Smooth muscle cell (in vitro differentiated cells): ENCODE measurements around the gene EGFR. TPM values are rescaled to one million over a fixed set of nuclear protein-coding genes. Genes with fewer than 3 reads are reported as not detected.
"Not testable (repeated sequence)": the region's sequence is repeated elsewhere in the genome, so short reads cannot be mapped to it uniquely, and the experiment has no call there.

Experiments used
- DNase-seq: peaks from one replicate; lab custom pipeline; 2025; ENCODE audit not compliant: unreplicated experiment; lab: John Stamatoyannopoulos, UW
- H2AFZ ChIP-seq: fragments of 200-600 bp; sonication (generic); 2 replicates; pipeline ENCODE4 v1.6.0; 2016; ENCODE audit warnings: antibody characterized with exemption, low read depth, mild to moderate bottlenecking
- H3F3A ChIP-seq: fragments of 200-600 bp; sonication (generic); 2 replicates; pipeline ENCODE4 v1.6.0; 2017; ENCODE audit warnings: antibody characterized with exemption, low read depth
- H3K27ac ChIP-seq: fragments of 200-600 bp; sonication (generic); 2 replicates; pipeline ENCODE4 v1.5.1; 2016; ENCODE audit warnings: low read depth, mild to moderate bottlenecking
- H3K27me3 ChIP-seq: fragments of 200-600 bp; sonication (generic); 2 replicates; pipeline ENCODE4 v1.6.1; 2016; ENCODE audit warnings: low read depth, mild to moderate bottlenecking
- H3K36me3 ChIP-seq: fragments of 200-600 bp; sonication (generic); 2 replicates; pipeline ENCODE4 v1.5.1; 2016; ENCODE audit warnings: low read depth
- H3K4me1 ChIP-seq: fragments of 200-600 bp; sonication (generic); 2 replicates; pipeline ENCODE4 v1.5.1; 2016; ENCODE audit warnings: low read depth
- H3K4me2 ChIP-seq: fragments of 200-600 bp; sonication (generic); 2 replicates; pipeline ENCODE4 v1.6.0; 2016; ENCODE audit warnings: mild to moderate bottlenecking
- H3K4me3 ChIP-seq: fragments of 200-600 bp; sonication (generic); 2 replicates; pipeline ENCODE4 v1.5.1; 2016; ENCODE audit warnings: mild to moderate bottlenecking
- H3K79me2 ChIP-seq: fragments of 200-600 bp; sonication (generic); 2 replicates; pipeline ENCODE4 v1.6.0; 2016; ENCODE audit warnings: low read depth, mild to moderate bottlenecking
- H3K9ac ChIP-seq: fragments of 200-600 bp; sonication (generic); 2 replicates; pipeline ENCODE4 v1.6.0; 2016; ENCODE audit warnings: low read depth
- H3K9me3 ChIP-seq: fragments of 200-600 bp; sonication (generic); replicated peaks from 2 replicates; pipeline ENCODE4 v1.5.1; 2016; ENCODE audit warnings: low read depth
- H4K20me1 ChIP-seq: fragments of 200-600 bp; sonication (generic); 2 replicates; pipeline ENCODE4 v1.6.0; 2016; ENCODE audit warnings: low read depth
- WGBS: methylation state at CpG from one replicate; pipeline ENCODE4 v1.1.7; 2016; ENCODE audit warnings: low lambda C conversion rate; 5-methylcytosine and 5-hydroxymethylcytosine counted together
- polyA plus RNA-seq: library from polyadenylated mRNA; unstranded; fragments of >200 nt; fragmentation: Nextera tagmentation; extraction: Ambion mirVana; gene quantifications from 2 replicates; pipeline ENCODE4 v1.2.1, GENCODE V29; 2016
- total RNA-seq: library from RNA; depleted of rRNA; stranded (reverse); fragments of >200 nt; gene quantifications from 2 replicates; pipeline ENCODE4 v1.2.3, GENCODE V29; 2014
- TF ChIP-seq, protein P1 (sequence below): fragments of 200-600 bp; sonication (generic); IDR thresholded peaks from 2 replicates; pipeline ENCODE4 v1.5.1; 2017; ENCODE audit warnings: borderline replicate concordance, mild to moderate bottlenecking, antibody characterized with exemption; ENCODE audit not compliant: insufficient read depth, poor library complexity, severe bottlenecking

The EGFR gene
- total and polyA plus RNA-seq, 2 experiments from 2014 or later = 9.0 to 31.1 TPM

- DNase-seq = no peak
- Histone ChIP-seq H3K4me2 (no peak overlapping the region), H3K27ac (no peak overlapping the region), H3K79me2 (peaks cover 66% of the 10 kb centered on the region), H3K9me3 (no peaks in the 10 kb centered on the region), H3K4me3 (no peak overlapping the region), H3F3A (peaks cover 3% of the 10 kb centered on the region), H3K27me3 (no peaks in the 10 kb centered on the region), H3K36me3 (no peaks in the 10 kb centered on the region), H3K9ac (no peak overlapping the region), H2AFZ (no peak overlapping the region), H3K4me1 (no peaks in the 10 kb centered on the region), H4K20me1 (peaks cover 13% of the 10 kb centered on the region)
- WGBS = 93% methylated on average over 10 of the region's 10 CpGs
- TF ChIP-seq, protein P1, sequence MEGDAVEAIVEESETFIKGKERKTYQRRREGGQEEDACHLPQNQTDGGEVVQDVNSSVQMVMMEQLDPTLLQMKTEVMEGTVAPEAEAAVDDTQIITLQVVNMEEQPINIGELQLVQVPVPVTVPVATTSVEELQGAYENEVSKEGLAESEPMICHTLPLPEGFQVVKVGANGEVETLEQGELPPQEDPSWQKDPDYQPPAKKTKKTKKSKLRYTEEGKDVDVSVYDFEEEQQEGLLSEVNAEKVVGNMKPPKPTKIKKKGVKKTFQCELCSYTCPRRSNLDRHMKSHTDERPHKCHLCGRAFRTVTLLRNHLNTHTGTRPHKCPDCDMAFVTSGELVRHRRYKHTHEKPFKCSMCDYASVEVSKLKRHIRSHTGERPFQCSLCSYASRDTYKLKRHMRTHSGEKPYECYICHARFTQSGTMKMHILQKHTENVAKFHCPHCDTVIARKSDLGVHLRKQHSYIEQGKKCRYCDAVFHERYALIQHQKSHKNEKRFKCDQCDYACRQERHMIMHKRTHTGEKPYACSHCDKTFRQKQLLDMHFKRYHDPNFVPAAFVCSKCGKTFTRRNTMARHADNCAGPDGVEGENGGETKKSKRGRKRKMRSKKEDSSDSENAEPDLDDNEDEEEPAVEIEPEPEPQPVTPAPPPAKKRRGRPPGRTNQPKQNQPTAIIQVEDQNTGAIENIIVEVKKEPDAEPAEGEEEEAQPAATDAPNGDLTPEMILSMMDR = no peak
Observed at GRCh38 chr7:55033236-55033846, 14.5 kb downstream of the EGFR start.

DNA sequence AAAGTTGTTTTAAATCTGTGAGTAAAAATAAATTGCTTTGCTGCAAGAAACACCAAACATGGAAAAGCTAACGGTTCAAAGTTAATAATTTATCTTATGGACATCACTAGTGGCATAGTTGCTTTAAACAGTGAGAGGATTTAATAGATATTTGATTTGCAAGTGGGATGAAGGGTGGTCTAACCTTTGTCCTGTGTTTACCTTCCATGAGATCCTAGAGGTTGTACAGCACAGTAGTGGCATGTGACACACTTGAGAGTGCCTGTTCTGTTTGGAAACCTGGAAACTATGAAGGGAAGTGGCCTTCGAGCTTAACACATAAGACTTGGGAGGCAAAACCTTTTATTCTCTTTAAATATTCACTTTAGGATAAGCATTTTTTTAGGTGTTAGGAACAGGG, 16.0 kb downstream of the EGFR start:
- peaks cover 14% of the 10 kb centered on the region for H4K20me1 ChIP-seq
- no peaks in the 10 kb centered on the region for H3K27me3 ChIP-seq
- H3K9ac ChIP-seq = no peak overlapping the region
- H3K36me3 ChIP-seq = no peaks in the 10 kb centered on the region
- H3K4me1 ChIP-seq = no peaks in the 10 kb centered on the region
- TF ChIP-seq, protein P1 = no peak
- peaks cover 3% of the 10 kb centered on the region for H3F3A ChIP-seq
- WGBS = 94% methylated on average over 2 of the region's 2 CpGs
- H3K9me3 ChIP-seq = no peaks in the 10 kb centered on the region
- H3K79me2 ChIP-seq = peaks cover 56% of the 10 kb centered on the region
- no peak for DNase-seq
- no peak overlapping the region for H3K4me3 ChIP-seq
- no peak overlapping the region for H3K27ac ChIP-seq
- H2AFZ ChIP-seq = no peak overlapping the region
- H3K4me2 ChIP-seq = no peak overlapping the region

- not testable (repeated sequence) for H3K4me1 ChIP-seq
- 94% methylated on average over 3 of the region's 3 CpGs for WGBS
Observed at GRCh38 chr7:55035410-55035809, 16.6 kb downstream of the EGFR start.

GRCh38 chr7:55036950-55037736, 18.3 kb downstream of the EGFR start:
- Histone ChIP-seq H3K27ac (no peak overlapping the region), H3F3A (no peaks in the 10 kb centered on the region), H3K4me1 (no peaks in the 10 kb centered on the region), H3K4me3 (no peak overlapping the region), H3K27me3 (no peaks in the 10 kb centered on the region), H2AFZ (no peak overlapping the region), H4K20me1 (peaks cover 15% of the 10 kb centered on the region), H3K79me2 (peaks cover 59% of the 10 kb centered on the region), H3K36me3 (no peaks in the 10 kb centered on the region), H3K4me2 (no peak overlapping the region), H3K9me3 (no peaks in the 10 kb centered on the region), H3K9ac (no peak overlapping the region)
- TF ChIP-seq, protein P1 = no peak
- DNase-seq = no peak
- 95% methylated on average over 13 of the region's 13 CpGs for WGBS

More at GRCh38 chr7:55035410-55035809, 16.6 kb downstream of the EGFR start:
- not testable (repeated sequence) for H2AFZ ChIP-seq, H3K4me3 ChIP-seq, H3K4me2 ChIP-seq, H3K9me3 ChIP-seq, H3K27me3 ChIP-seq, H3K27ac ChIP-seq, H3F3A ChIP-seq, H3K9ac ChIP-seq, H3K36me3 ChIP-seq, DNase-seq
- peaks cover 55% of the 10 kb centered on the region for H3K79me2 ChIP-seq
- H4K20me1 ChIP-seq = peaks cover 18% of the 10 kb centered on the region
